ENCODE data around the gene C11orf21. TPM values are rescaled to one million over a fixed set of nuclear protein-coding genes. Genes with fewer than 3 reads are reported as not detected.
"Not testable (repeated sequence)": the region's sequence is repeated elsewhere in the genome, so short reads cannot be mapped to it uniquely, and the experiment has no call there.

Gene C11orf21
- total RNA-seq, 4 donors from 2014 or later, result 1.1 to 9.9 (median 1.3) TPM; not detected in 1

DNA sequence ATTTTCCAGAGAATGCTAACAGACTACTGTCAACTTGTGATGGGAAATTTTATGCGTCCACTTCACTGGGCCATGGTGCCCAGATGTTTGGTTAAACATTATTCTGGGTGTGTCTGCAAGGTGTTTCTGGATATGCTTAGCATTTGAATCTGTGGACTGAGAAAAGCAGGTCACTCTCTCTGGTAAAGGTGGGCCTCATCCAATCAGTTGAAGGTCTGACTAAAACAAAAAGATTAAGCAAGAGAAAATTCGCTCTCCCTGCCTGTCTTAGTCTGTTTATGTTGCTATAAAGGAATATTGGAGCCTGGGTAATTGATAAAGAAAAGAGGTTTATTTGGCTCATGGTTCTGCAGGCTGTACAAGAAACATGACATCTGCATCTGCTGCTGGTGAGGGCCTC is 43.3 kb upstream of the C11orf21 start:
- no peak overlapping the region for H3K27ac ChIP-seq
- H3K36me3 ChIP-seq, result no peaks in the 10 kb centered on the region
- no peaks in the 10 kb centered on the region for H3K27me3 ChIP-seq
- peaks cover 0 to 6% (median 0%) of the 10 kb centered on the region in 4 donors for H3K9me3 ChIP-seq
- no peak for DNase-seq
- TF ChIP-seq POLR2A (IDR thresholded peaks at IDR 0.05) (no peak), CTCF (IDR thresholded peaks at IDR 0.05) (no peak)
- no peaks in the 10 kb centered on the region for H3K4me1 ChIP-seq
- H3K4me3 ChIP-seq, result no peak overlapping the region

DNA sequence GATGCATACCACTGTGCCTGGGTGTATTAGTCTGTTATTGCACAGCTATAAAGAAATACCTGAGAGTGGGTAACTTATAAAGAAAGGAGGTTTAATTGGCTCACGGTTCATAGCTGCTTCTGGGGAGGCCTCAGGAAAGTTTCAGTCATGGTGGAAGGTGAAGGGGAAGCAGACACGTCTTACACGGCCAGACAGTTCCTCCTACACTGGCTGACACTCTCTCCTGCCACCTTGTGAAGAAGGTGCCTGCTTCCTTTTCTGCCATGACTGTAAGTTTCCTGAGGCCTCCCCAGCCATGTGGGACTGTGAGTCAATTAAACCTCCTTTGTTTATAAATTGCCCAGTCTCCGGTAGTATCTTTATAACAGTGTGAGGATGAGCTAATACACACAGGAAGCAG is 41.8 kb upstream of the C11orf21 start:
- TF ChIP-seq POLR2A (IDR thresholded peaks at IDR 0.05) (no peak), CTCF (IDR thresholded peaks at IDR 0.05) (no peak)
- H3K36me3 ChIP-seq, result no peaks in the 10 kb centered on the region
- H3K27me3 ChIP-seq, result no peaks in the 10 kb centered on the region
- H3K4me1 ChIP-seq, result no peaks in the 10 kb centered on the region
- no peak overlapping the region for H3K4me3 ChIP-seq
- no peak for DNase-seq
- H3K9me3 ChIP-seq, result no peaks in the 10 kb centered on the region
- H3K27ac ChIP-seq, result no peak overlapping the region

DNA sequence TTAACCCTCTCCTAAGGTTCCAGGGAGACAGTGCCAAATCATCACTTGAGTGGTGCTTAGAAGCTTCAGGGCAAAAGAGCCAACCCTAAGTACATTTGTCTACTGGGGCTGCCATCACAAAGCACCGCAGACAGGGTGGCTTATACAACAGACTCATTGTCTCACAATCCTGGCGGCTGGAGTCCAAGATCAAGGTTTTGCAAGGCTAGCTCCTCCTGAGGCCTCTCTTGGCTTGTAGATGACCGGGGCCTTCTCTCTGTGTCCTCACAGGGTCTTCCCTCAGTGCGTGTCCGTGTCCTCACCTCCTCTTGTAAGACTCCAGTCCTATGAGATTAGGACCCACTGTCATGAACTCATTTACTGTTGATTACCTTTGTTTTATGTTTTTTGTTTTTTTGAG is 41.3 kb upstream of the C11orf21 start:
- H3K4me1 ChIP-seq, result no peaks in the 10 kb centered on the region
- no peaks in the 10 kb centered on the region for H3K36me3 ChIP-seq
- no peak overlapping the region for H3K27ac ChIP-seq
- no peaks in the 10 kb centered on the region for H3K27me3 ChIP-seq
- TF ChIP-seq CTCF (IDR thresholded peaks at IDR 0.05) (no peak), POLR2A (IDR thresholded peaks at IDR 0.05) (no peak)
- no peak overlapping the region for H3K4me3 ChIP-seq
- DNase-seq, result no peak
- H3K9me3 ChIP-seq, result no peaks in the 10 kb centered on the region

GRCh38 chr11:2342557-2342956 is 40.8 kb upstream of the C11orf21 start:
- TF ChIP-seq POLR2A (IDR thresholded peaks at IDR 0.05), result no peak
- DNase-seq, result no peak
- Histone ChIP-seq H3K36me3 (no peaks in the 10 kb centered on the region), H3K27me3 (no peaks in the 10 kb centered on the region), H3K9me3 (no peaks in the 10 kb centered on the region), H3K27ac (no peak overlapping the region), H3K4me3 (no peak overlapping the region), H3K4me1 (no peaks in the 10 kb centered on the region)

DNA sequence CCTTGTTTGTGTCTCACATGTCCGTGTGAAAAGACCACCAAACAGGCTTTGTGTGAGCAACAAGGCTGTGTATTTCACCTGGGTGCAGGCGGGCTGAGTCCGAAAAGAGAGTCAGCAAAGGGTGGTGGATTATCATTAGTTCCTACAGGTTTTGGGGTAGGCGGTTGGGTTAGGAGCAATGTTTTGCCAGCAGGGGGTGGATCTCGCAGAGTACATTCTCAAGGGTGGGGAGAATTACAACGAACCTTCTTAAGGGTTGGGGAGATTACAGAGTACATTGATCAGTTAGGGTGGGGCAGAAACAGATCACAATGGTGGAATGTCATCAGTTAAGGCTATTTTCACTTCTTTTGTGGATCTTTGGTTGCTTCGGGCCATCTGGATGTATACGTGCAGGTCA is 37.0 kb upstream of the C11orf21 start:
- H3K27me3 ChIP-seq, result not testable (repeated sequence)
- peak in 1 of 3 donors; percentile 19 for DNase-seq

GRCh38 chr11:2335286-2335685 is 33.6 kb upstream of the C11orf21 start:
- H3K36me3 ChIP-seq, DNase-seq, H3K27me3 ChIP-seq, H3K4me3 ChIP-seq, H3K9me3 ChIP-seq, H3K4me1 ChIP-seq, H3K27ac ChIP-seq: not testable (repeated sequence)

More for the DNA sequence above, 37.0 kb upstream of the C11orf21 start:
- not testable (repeated sequence) for H3K36me3 ChIP-seq, H3K4me1 ChIP-seq, H3K27ac ChIP-seq, H3K4me3 ChIP-seq, H3K9me3 ChIP-seq

GRCh38 chr11:2333486-2334205 is 31.9 kb upstream of the C11orf21 start:
- not testable (repeated sequence) for H3K27ac ChIP-seq, H3K36me3 ChIP-seq, H3K27me3 ChIP-seq, H3K4me3 ChIP-seq, H3K4me1 ChIP-seq, DNase-seq, H3K9me3 ChIP-seq

DNA sequence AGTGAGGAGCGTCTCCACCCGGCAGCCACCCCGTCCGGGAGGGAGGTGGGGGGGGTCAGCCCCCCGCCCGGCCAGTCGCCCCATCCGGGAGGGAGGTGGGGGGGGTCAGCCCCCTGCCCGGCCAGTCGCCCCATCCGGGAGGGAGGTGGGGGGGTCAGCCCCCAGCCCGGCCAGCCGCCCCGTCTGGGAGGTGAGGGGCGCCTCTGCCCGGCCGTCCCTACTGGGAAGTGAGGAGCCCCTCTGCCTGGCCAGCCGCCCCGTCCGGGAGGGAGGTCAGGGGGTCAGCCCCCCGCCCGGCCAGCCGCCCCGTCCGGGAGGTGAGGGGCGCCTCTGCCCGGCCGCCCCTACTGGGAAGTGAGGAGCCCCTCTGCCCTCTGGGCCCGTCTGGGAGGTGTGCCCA is 30.9 kb upstream of the C11orf21 start:
- H3K4me1 ChIP-seq, H3K27ac ChIP-seq, H3K4me3 ChIP-seq, H3K36me3 ChIP-seq, H3K9me3 ChIP-seq, H3K27me3 ChIP-seq, DNase-seq: not testable (repeated sequence)
